ENCODE data around the gene INTS7. TPM values are rescaled to one million over a fixed set of nuclear protein-coding genes. Genes with fewer than 3 reads are reported as not detected.

INTS7 gene
- 24.0 and 31.0 TPM in 2 replicates for total RNA-seq (2014; rRNA removed; shearing (Covaris generic))
- polyA plus RNA-seq (2015; cell fraction: cytosol; rRNA removed), result 25.8 and 27.9 TPM in 2 replicates
- polyA plus RNA-seq (2015; cell fraction: nucleus; rRNA removed), result 34.0 and 36.6 TPM in 2 replicates

DNA sequence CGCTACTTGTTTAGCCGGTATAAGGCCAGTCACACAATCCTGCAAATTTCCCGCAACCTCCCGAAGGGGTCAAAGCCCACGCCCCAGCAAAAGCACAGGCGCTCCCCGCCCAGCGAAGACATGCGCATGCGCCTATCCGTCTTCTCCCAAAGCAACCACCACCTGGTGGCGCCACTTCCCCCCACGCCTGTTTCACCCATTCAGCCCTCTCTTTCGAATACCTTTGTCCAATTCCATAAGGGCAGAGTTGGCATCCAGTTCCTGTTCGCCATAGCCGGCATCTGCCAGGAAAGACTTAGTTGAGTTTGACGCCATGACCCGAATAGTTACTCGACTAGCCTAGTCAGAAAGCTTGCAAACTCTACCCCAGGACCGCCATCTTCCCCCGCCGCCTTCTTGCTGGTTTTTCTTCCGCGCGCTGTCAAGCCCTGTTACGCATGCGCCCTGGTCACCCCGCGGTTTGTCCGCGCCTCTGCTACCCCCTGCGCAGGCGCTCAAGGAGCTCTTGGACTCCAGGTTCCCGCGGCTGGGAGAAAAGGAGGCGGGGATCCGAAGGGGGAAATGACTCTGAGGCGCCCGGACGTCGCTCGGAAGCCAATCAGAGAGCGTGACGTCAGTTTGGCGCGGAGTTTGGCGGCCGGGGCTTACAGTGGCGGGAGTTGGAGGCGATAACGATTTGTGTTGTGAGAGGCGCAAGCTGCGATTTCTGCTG lies at the start of gene INTS7, which contains the start of gene DTL:
Gene INTS7 (minus strand): TSS at position 435 of the 712 bp plus-strand sequence. CDS start 120 bp downstream, at position 315.
Gene DTL (plus strand): TSS at position 626 of the 712 bp plus-strand sequence. CDS start 143 bp downstream, outside the sequence.
- DNase-seq (ENCODE audit: low read depth), result peak; percentile 98

DNA sequence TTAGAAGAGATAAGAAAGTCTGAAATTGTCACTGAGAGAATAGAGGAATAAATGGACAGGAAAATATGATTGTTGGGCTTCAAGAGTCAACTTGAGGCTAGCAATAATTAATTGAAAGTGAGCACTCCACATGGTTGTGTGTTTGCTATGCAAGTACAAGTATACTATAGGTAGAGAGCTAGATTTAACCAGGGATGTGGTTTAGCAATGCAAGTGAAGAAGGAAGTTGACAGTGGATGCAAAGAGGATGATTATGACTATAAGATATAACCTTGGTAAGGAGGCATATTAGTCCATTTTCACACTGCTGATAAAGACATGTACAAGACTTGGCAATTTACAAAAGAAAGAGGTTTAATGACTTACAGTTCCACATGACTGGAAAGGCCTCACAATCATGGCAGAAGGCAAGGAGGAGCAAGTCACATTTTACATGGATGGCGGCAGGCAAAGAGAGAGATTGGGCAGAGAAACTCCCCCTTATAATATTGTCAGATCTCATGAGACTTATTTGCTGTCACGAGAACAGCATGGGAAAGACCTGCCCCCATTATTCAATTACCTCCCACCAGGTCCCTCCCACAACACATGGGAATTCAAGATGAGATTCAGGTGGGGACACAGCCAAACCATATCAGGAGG lies 47.5 kb upstream of the INTS7 start:
- DNase-seq (ENCODE audit: low read depth), result no peak

DNA sequence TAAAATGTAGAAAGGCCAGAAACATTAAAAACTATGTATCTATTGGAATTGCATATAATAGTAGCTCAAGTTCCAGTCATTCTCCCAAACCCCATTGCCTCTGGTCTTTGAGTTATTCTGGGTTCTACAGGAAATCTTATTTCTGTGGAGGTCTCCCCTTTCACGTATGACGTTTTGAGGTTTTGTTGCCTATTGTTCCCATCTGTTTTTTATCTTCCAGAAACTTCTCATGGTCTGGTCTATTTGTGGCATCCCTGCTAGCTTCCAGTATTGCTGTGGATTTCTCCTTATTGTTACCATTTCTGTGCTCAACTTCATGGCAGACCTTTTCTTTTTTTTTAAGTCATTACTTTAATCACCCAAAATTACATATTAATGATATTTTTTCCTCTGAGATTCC lies 43.5 kb upstream of the INTS7 start:
- no peak for DNase-seq (ENCODE audit: low read depth)

GRCh38 chr1:212077028-212077427 lies 41.7 kb upstream of the INTS7 start:
- DNase-seq (ENCODE audit: low read depth), result no peak

DNA sequence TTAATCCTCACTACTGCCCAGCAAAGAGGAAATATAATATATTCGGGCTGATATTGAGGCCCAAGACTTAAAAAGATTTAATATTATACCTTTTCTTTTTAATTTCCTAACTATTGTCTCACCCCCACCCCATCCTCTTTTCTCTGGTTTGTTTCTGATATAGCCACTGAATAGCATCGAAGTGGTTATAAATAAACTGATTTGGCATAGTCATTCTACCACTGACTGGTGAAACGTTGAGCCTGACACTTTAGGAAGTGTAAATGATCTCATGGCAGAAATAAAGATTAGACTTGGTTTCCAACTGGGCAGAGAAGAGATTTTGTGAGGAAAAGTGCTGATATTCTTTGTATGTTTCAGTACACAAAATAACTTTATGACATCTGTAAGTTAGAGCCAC lies 39.5 kb upstream of the INTS7 start:
- DNase-seq (ENCODE audit: low read depth), result no peak

- DNase-seq (ENCODE audit: low read depth), result no peak
These were observed 39.0 kb upstream of the INTS7 start for GRCh38 chr1:212074313-212074712.

- DNase-seq (ENCODE audit: low read depth), result no peak
These were observed 38.1 kb upstream of the INTS7 start for GRCh38 chr1:212073490-212073889.

DNA sequence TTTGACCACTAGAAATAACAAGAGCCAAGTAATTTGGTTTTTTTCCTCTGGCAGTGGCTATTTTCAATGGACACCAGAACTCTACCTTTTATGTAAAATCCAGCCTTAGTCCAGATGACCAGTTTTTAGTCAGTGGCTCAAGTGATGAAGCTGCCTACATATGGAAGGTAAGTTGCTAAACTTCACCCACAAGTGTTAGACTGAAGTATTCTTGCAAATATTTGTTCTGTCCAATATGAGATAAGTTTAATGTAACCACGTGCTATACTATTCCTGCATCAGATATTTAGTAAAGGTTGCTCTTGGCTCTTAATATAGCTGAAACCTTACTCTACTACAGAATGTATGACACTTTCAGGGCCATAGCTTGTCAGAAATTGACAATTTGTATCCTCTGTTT lies 36.7 kb upstream of the INTS7 start:
- DNase-seq (ENCODE audit: low read depth), result no peak

DNA sequence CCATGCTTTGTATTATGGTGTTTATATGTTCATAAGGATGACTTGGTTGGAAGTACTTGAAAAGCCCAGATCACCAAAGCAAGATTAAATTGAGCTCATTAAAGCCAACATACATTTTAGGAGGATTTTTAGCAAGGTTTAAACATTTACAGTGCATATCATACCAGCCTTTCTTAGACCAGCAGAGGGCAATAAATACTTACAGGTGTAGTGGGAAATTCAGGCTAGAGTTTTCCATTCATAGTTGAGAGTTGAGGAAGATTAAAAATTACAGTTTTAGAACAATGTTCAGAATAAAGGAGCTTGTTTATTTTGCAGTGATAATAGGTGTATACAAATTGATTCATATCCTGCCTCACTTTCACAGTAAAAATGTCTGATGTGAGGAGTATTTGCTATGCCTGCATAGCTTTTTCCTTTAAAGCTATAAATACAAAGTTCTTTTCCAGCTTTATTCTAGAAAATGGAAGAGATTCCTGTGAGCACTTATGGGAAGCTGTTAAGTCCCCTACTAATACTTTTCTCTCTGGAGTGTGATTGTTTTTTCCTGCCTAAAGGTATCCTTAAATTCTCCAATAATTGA lies 35.5 kb upstream of the INTS7 start:
- peak; percentile 16 for DNase-seq (ENCODE audit: low read depth)

DNA sequence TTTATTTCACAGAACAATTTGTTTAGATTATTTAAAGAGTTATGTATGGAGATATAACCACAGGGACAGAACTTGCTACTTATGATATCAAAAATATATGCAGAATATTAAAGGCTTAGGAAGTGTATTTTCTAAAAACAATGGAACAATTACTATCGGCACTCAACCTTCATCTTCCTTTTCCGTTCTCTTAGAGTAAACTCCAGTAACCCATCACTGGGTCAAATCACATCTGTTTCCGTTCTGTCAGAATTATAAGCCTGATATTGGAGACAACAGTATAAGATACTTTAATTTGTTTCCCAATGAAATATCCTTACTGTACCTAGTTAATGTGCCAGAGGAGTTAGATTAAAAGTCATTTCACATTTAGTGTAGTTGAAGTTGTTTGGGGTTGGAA lies 32.4 kb upstream of the INTS7 start:
- no peak for DNase-seq (ENCODE audit: low read depth)

DNA sequence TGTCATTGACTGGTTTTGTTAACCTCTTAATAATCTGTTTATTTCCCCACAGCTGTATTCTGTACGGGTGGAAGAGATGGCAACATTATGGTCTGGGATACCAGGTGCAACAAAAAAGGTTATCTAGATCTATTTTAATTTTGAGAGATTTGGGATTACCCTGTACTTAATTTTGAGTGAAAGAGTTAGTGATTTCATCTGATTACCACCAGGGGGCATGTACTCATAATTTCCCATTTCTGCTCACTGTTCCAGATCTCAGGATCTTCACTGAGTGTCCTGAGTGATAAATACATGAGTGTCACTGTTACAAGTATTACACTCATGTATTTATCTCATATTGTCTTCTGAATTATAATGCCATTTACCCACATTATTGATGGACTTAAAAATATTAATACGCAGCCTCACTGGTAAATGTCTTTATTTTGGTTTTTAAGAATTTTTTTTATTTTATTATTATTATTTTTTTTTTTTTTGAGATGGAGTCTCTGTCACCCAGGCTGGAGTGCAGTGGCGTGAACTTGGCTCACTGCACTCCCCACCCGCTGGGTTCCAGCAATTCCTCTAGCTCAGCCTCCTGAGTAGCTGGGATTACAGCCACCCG lies 27.6 kb upstream of the INTS7 start:
- peak; percentile 16 for DNase-seq (ENCODE audit: low read depth)

GRCh38 chr1:212060632-212061472 lies 25.5 kb upstream of the INTS7 start:
- peak; percentile 23 for DNase-seq (ENCODE audit: low read depth)

DNA sequence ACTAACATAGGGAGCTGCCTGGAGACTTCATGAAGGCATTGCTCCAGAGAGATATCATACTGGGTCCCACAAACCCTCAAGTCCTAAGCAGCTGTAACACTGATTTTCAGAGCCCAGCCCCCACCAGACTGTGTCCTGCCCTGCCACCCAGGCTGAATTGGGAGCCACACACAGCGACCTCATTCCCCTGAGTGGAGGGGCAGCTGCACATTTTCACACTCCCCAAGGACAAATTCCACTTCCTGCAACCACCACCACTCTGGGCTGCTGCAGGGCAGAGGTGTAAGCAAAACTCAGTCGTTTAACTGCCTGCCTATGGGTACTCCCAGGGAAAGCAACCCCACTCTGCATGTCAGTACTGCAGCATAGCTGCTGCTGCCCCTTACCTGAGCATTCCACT lies 20.0 kb upstream of the INTS7 start:
- no peak for DNase-seq (ENCODE audit: low read depth)

DNA sequence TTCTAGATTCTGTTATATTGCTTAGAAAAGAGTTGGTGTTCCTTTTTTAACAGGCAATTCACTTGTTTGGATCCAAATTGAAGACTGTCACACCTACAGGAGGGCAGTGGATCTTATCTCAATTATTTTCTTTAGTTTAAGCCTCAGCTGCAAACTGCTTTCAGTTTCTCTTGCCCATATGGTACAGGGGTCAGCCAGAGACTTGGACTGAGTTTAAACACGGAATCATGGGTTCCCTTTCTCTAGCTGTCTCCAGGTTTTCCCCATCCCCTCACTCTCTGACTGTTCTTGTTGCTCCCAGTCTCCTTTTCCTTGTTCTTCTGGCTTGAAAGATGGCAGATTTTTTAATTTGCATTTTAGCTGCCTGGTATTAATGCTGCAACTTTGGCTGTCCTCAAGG lies 18.6 kb upstream of the INTS7 start:
- no peak for DNase-seq (ENCODE audit: low read depth)

- DNase-seq (ENCODE audit: low read depth), result no peak
These were observed 10.6 kb upstream of the INTS7 start for GRCh38 chr1:212045981-212046380.

- DNase-seq (ENCODE audit: low read depth), result no peak
These were observed 9.5 kb upstream of the INTS7 start for GRCh38 chr1:212044851-212045250.

DNA sequence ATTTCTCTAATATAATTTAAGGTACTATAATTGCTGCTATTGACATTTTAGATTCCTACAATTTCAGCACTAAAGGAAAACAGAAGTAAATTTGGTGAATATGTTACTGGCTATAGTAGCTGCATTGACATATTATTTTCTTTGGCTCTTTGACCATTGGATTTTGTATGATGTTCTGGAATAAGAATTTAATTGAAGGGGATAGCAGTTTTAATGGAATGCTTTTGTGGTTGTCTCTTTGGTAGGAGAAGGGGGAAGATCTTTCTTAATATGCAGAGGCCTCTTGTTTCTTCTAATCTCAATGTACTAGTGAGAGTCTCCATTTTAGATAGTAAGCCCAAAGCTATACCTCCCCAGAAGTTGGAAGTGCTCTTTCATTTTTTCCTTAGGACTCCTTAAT lies 7.1 kb upstream of the INTS7 start:
- DNase-seq (ENCODE audit: low read depth), result no peak

DNA sequence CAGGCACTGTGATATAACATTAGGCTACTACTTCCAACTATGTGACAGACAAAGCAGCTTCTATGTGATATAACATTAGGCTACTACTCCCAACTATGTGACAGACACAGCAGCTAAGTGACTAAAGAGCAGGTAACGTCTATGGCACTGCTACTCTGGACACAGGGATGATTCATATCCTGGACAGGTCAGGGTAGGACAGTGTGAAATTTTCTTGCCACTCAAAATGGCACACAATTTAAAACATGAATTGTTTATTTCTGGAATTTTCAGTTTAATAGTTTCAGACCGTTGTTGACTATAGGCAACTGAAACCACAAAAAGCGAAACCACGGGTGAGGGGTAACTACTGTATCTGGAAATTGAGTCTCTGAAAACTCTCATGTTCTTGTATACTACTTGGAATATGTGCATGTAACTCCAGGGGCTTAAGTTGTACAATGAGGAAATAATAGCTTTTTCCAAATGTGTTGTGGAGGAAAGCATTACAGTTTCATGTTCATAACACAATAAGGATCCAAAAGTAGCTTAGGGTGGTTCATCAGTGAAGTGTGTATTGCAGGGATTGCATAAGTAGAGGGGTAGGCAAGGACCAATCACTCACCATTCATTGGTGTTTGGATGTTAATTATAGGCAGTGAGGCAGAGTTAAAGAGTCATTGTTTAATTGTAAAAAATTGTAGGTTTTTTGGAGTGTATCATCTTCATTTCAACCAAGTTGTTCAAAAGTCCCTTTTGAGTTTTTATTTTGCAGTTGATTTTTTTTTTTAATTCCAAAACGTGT lies 5.5 kb upstream of the INTS7 start:
- DNase-seq (ENCODE audit: low read depth), result peak; percentile 51

GRCh38 chr1:212039622-212040021 lies 4.3 kb upstream of the INTS7 start:
- DNase-seq (ENCODE audit: low read depth), result no peak

GRCh38 chr1:212037900-212038299 lies 2.5 kb upstream of the INTS7 start:
- peak; percentile 25 for DNase-seq (ENCODE audit: low read depth)
